CD14-positive monocyte (primary cell): Measurements from ENCODE around the gene PSMG3. TPM values are rescaled to one million over a fixed set of nuclear protein-coding genes. Genes with fewer than 3 reads are reported as not detected.

Source experiments
- DNase-seq, 3 donors: peaks; one replicate each; pipeline ENCODE4 v3.0.0-alpha.2; 2011 to 2022
- H2AFZ ChIP-seq: 2 replicates; pipeline ENCODE4 v1.6.0; 2012; ENCODE audit warnings: mild to moderate bottlenecking, low read depth, low read length, inconsistent platforms; ENCODE audit not compliant: insufficient read depth, poor library complexity, severe bottlenecking
- H3K27ac ChIP-seq, 2 donors: 1 replicate in 1 of 2; 2 replicates in 1 of 2; pipeline ENCODE4 v1.5.1; 2012 to 2013; ENCODE audit warnings: low read length in 2 of 2, control low read depth in 1 of 2, inconsistent platforms in 1 of 2, low read depth in 1 of 2, mild to moderate bottlenecking in 1 of 2
- H3K27me3 ChIP-seq, 2 donors: one replicate each; pipeline versions ENCODE4 v1.6.0 to v1.6.1; 2011 to 2013; ENCODE audit warnings: low read length in 2 of 2; ENCODE audit not compliant: control insufficient read depth in 2 of 2, insufficient read depth in 2 of 2
- H3K36me3 ChIP-seq, 2 donors: replicated peaks in 1 of 2; 1 replicate in 1 of 2; 2 replicates in 1 of 2; pipeline versions ENCODE4 v1.5.1 to v1.6.1; 2012 to 2013; ENCODE audit warnings: low read length in 2 of 2, control low read depth in 1 of 2, inconsistent platforms in 1 of 2, mild to moderate bottlenecking in 1 of 2; ENCODE audit not compliant: insufficient read depth in 2 of 2, control insufficient read depth in 1 of 2
- H3K4me1 ChIP-seq, 2 donors: 1 replicate in 1 of 2; 2 replicates in 1 of 2; pipeline versions ENCODE4 v1.5.1 to v1.6.1; 2012 to 2013; ENCODE audit warnings: low read length in 2 of 2, control low read depth in 1 of 2, inconsistent platforms in 1 of 2, mild to moderate bottlenecking in 1 of 2, moderate library complexity in 1 of 2; ENCODE audit not compliant: insufficient read depth in 2 of 2, control insufficient read depth in 1 of 2
- H3K4me2 ChIP-seq: replicated peaks from 2 replicates; pipeline ENCODE3; 2012; ENCODE audit warnings: low read length, moderate library complexity, mild to moderate bottlenecking; ENCODE audit not compliant: poor library complexity, severe bottlenecking; ENCODE audit errors: extremely low read depth
- H3K4me3 ChIP-seq, 3 experiments: fragments of 200-600 bp in 1 of 3; sonication (generic) in 1 of 3; replicated peaks in 1 of 3; 1 replicate in 2 of 3; 2 replicates in 1 of 3; pipeline ENCODE4 v1.5.1; 2011 to 2013; ENCODE audit warnings: low read length in 3 of 3, mild to moderate bottlenecking in 3 of 3, control low read depth in 2 of 3, low read depth in 2 of 3, inconsistent platforms in 1 of 3, moderate library complexity in 1 of 3
- H3K79me2 ChIP-seq: 2 replicates; pipeline ENCODE4 v1.6.0; 2012; ENCODE audit warnings: mild to moderate bottlenecking, control low read depth, inconsistent platforms, low read length, moderate library complexity; ENCODE audit not compliant: insufficient read depth
- H3K9ac ChIP-seq: 2 replicates; pipeline ENCODE4 v1.6.0; 2017; ENCODE audit warnings: low read length, mild to moderate bottlenecking; ENCODE audit not compliant: insufficient read depth, poor library complexity, severe bottlenecking
- H3K9me3 ChIP-seq, 2 donors: replicated peaks in 1 of 2; 1 replicate in 1 of 2; 2 replicates in 1 of 2; pipeline versions ENCODE4 v1.5.1 to v1.6.1; 2012 to 2013; ENCODE audit warnings: low read length in 2 of 2, control low read depth in 1 of 2; ENCODE audit not compliant: control insufficient read depth in 1 of 2, insufficient read depth in 1 of 2
- H4K20me1 ChIP-seq: 2 replicates; pipeline ENCODE4 v1.6.0; 2012; ENCODE audit warnings: mild to moderate bottlenecking, low read length, control low read depth, moderate library complexity; ENCODE audit not compliant: insufficient read depth
- H3K27ac Mint-ChIP-seq, 7 donors: one replicate each; pipeline ENCODE4 v1.8.0; 2020; ENCODE audit warnings: mild to moderate bottlenecking in 7 of 7, mixed read lengths in 7 of 7, moderate library complexity in 6 of 7, inconsistent platforms in 2 of 7
- H3K27me3 Mint-ChIP-seq, 3 donors: one replicate each; pipeline ENCODE4 v1.8.0; 2021 to 2022; ENCODE audit warnings: low read depth in 3 of 3, mild to moderate bottlenecking in 3 of 3, mixed read lengths in 3 of 3, moderate library complexity in 3 of 3, inconsistent platforms in 1 of 3
- H3K36me3 Mint-ChIP-seq, 2 donors: one replicate each; pipeline ENCODE4 v1.8.0; 2020; ENCODE audit warnings: mixed read lengths in 2 of 2, inconsistent platforms in 1 of 2, mild to moderate bottlenecking in 1 of 2
- H3K4me1 Mint-ChIP-seq: one replicate; pipeline ENCODE4 v1.8.0; 2020; ENCODE audit warnings: mild to moderate bottlenecking, mixed read lengths
- H3K4me3 Mint-ChIP-seq, 2 donors: one replicate each; pipeline ENCODE4 v1.8.0; 2020; ENCODE audit warnings: mild to moderate bottlenecking in 2 of 2, mixed read lengths in 2 of 2, moderate library complexity in 1 of 2
- H3K9me3 Mint-ChIP-seq, 7 donors: one replicate each; pipeline ENCODE4 v1.8.0; 2020 to 2022; ENCODE audit warnings: mixed read lengths in 7 of 7, mild to moderate bottlenecking in 6 of 7, moderate library complexity in 6 of 7, inconsistent platforms in 2 of 7
- CTCF ChIP-seq: fragments of 200-600 bp; IDR thresholded peaks from one replicate; pipeline ENCODE4 v1.8.0; 2022; ENCODE audit warnings: antibody characterized with exemption, mild to moderate bottlenecking
- WGBS: methylation state at CpG from one replicate; pipeline ENCODE4 v1.1.5; 2013; ENCODE audit warnings: missing lambda C conversion rate; ENCODE audit not compliant: insufficient coverage; 5-methylcytosine and 5-hydroxymethylcytosine counted together
- intact Hi-C, 2 donors: fragments of 100-400 bp; cut with micrococcal nuclease; formaldehyde crosslinking; loops; one replicate each; pipeline versions ENCODE4 v1.15.0 to v1.15.1; 2023
- polyA plus RNA-seq, 3 donors: library from polyadenylated mRNA; depleted of rRNA in 1 of 3; unstranded in 2 of 3; stranded (reverse) in 1 of 3; fragments of 300-500 nt in 2 of 3; fragments of >200 nt in 1 of 3; fragmentation: Illumina TruSeq in 2 of 3; gene quantifications; 1 replicate in 2 of 3; 2 replicates in 1 of 3; pipeline ENCODE4 v1.2.3, GENCODE V29; 2012 to 2021

Gene PSMG3
- polyA plus RNA-seq, 3 donors, result 32.6 to 38.8 (median 34.5) TPM

DNA sequence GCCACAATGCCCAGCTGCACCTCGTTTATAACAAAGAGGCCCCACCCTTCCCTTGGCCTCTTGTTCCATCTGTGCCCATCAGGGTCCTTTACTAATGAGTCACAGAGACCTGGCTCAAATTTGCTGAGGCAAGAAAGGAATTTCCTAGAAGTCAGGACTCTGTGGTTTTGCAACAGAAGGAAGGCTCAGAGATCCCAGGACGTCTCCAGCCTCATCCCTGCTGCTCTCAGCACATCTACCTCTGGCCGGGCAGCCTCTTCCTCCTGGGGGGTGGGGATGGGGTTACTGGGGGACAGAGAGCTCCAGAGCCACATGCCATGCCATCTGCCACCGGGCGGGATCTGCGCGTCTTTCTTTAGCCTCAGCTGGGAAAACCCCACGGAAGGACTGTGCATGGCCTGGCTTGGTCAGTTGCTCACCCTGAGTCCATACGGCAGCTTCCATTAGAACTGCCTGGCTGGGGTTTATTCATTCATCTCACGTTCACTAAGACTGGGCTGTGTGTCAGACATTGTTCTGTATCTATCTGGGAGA lies 41.9 kb upstream of the PSMG3 start:
- no peak overlapping the region for H3K4me3 ChIP-seq
- H3K79me2 ChIP-seq, result no peaks in the 10 kb centered on the region
- H3K4me2 ChIP-seq, result no peak overlapping the region
- DNase-seq, result no peak
- TF ChIP-seq CTCF, result no peak
- H3K36me3 ChIP-seq, result no peaks in the 10 kb centered on the region
- no peak overlapping the region for H3K9ac ChIP-seq
- WGBS, result 89% methylated on average over 7 of the region's 10 CpGs
- no peaks in the 10 kb centered on the region for H3K36me3 Mint-ChIP-seq
- intact Hi-C loops, result no loop called here
- H3K9me3 ChIP-seq, result no peaks in the 10 kb centered on the region
- H3K27ac Mint-ChIP-seq, result no peak overlapping the region
- no peaks in the 10 kb centered on the region for H3K4me1 ChIP-seq
- H3K27ac ChIP-seq, result no peak overlapping the region
- no peak overlapping the region for H2AFZ ChIP-seq
- peaks cover 2 to 10% (median 6%) of the 10 kb centered on the region in 3 donors for H3K27me3 Mint-ChIP-seq
- no peaks in the 10 kb centered on the region for H3K27me3 ChIP-seq
- H3K9me3 Mint-ChIP-seq, result peaks cover 0 to 1% (median 0%) of the 10 kb centered on the region in 7 donors
- H3K4me3 Mint-ChIP-seq, result no peak overlapping the region
- no peaks in the 10 kb centered on the region for H4K20me1 ChIP-seq
- no peaks in the 10 kb centered on the region for H3K4me1 Mint-ChIP-seq

GRCh38 chr7:1610678-1611302 lies 41.0 kb upstream of the PSMG3 start:
- H3K27me3 ChIP-seq, result peaks cover 0 to 3% of the 10 kb centered on the region in 2 donors
- no peaks in the 10 kb centered on the region for H3K4me1 Mint-ChIP-seq
- H3K27me3 Mint-ChIP-seq, result peaks cover 2 to 13% (median 8%) of the 10 kb centered on the region in 3 donors

More at GRCh38 chr7:1610678-1611302, 41.0 kb upstream of the PSMG3 start:
- peaks cover 0 to 1% (median 0%) of the 10 kb centered on the region in 7 donors for H3K9me3 Mint-ChIP-seq
- no peak overlapping the region for H3K4me3 Mint-ChIP-seq
- Histone ChIP-seq H3K9ac (no peak overlapping the region), H2AFZ (no peak overlapping the region), H3K79me2 (no peaks in the 10 kb centered on the region), H3K9me3 (no peaks in the 10 kb centered on the region), H3K4me2 (no peak overlapping the region), H3K27ac (no peak overlapping the region), H3K36me3 (no peaks in the 10 kb centered on the region), H3K4me3 (no peak overlapping the region), H4K20me1 (no peaks in the 10 kb centered on the region), H3K4me1 (no peaks in the 10 kb centered on the region)
- H3K36me3 Mint-ChIP-seq, result no peaks in the 10 kb centered on the region
- H3K27ac Mint-ChIP-seq, result no peak overlapping the region
- WGBS, result 95% methylated on average over 11 of the region's 26 CpGs
- DNase-seq, result no peak
- intact Hi-C loops, result no loop called here
- TF ChIP-seq CTCF, result no peak
